Glomerular visceral epithelial cell (primary cell): ENCODE data around the gene TRIM38.
"Not testable (repeated sequence)": the region's sequence is repeated elsewhere in the genome, so short reads cannot be mapped to it uniquely, and the experiment has no call there.

Experiments
- DNase-seq: peaks from one replicate; pipeline ENCODE4 v3.0.0-alpha.2; 2016; ENCODE audit errors: extremely low spot score

The TRIM38 gene

GRCh38 chr6:25962149-25963127 is at the start of gene TRIM38:
TRIM38 (plus strand) TSS chr6:25962802; CDS start chr6:25966523, 3,721 bp downstream.
- peak; percentile 83 for DNase-seq

GRCh38 chr6:25913741-25914140 is 48.9 kb upstream of the TRIM38 start:
- no peak for DNase-seq

GRCh38 chr6:25916330-25916729 is 46.3 kb upstream of the TRIM38 start:
- DNase-seq: no peak

GRCh38 chr6:25916789-25917490 is 45.7 kb upstream of the TRIM38 start:
- no peak for DNase-seq

GRCh38 chr6:25918083-25918683 is 44.4 kb upstream of the TRIM38 start:
- DNase-seq: no peak

GRCh38 chr6:25919657-25920056 is 42.9 kb upstream of the TRIM38 start:
- no peak for DNase-seq

- DNase-seq: no peak
Measured at GRCh38 chr6:25921525-25922203, 40.9 kb upstream of the TRIM38 start.

- no peak for DNase-seq
Measured at GRCh38 chr6:25922301-25922700, 40.3 kb upstream of the TRIM38 start.

- DNase-seq: no peak
Measured at GRCh38 chr6:25925876-25926275, 36.7 kb upstream of the TRIM38 start.

GRCh38 chr6:25927178-25927577 is 35.4 kb upstream of the TRIM38 start:
- DNase-seq: no peak

- no peak for DNase-seq
Measured at GRCh38 chr6:25927756-25928216, 34.8 kb upstream of the TRIM38 start.

GRCh38 chr6:25928562-25929324 is 33.9 kb upstream of the TRIM38 start:
- DNase-seq: no peak

- DNase-seq: not testable (repeated sequence)
Measured at GRCh38 chr6:25929785-25930184, 32.8 kb upstream of the TRIM38 start.

GRCh38 chr6:25930532-25931410 is 31.8 kb upstream of the TRIM38 start, which contains the start of gene SLC17A2:
SLC17A2 (minus strand) TSS chr6:25930691; CDS start chr6:25925796, 4,895 bp downstream.
- peak; percentile 6 for DNase-seq

GRCh38 chr6:25931411-25931709 is 31.2 kb upstream of the TRIM38 start:
- no peak for DNase-seq

- DNase-seq: no peak
Measured at GRCh38 chr6:25934156-25934555, 28.4 kb upstream of the TRIM38 start.

- DNase-seq: no peak
Measured at GRCh38 chr6:25934735-25935313, 27.8 kb upstream of the TRIM38 start.

- DNase-seq: no peak
Measured at GRCh38 chr6:25935953-25936352, 26.6 kb upstream of the TRIM38 start.

- no peak for DNase-seq
Measured at GRCh38 chr6:25939593-25939992, 23.0 kb upstream of the TRIM38 start.
